ENCODE results near the gene POTEF. TPM values are rescaled to one million over a fixed set of nuclear protein-coding genes. Genes with fewer than 3 reads are reported as not detected.
"Not testable (repeated sequence)": the region's sequence is repeated elsewhere in the genome, so short reads cannot be mapped to it uniquely, and the experiment has no call there.

Gene POTEF
- total RNA-seq, 4 donors from 2014 or later, result 0.27 TPM; not detected in 3

DNA sequence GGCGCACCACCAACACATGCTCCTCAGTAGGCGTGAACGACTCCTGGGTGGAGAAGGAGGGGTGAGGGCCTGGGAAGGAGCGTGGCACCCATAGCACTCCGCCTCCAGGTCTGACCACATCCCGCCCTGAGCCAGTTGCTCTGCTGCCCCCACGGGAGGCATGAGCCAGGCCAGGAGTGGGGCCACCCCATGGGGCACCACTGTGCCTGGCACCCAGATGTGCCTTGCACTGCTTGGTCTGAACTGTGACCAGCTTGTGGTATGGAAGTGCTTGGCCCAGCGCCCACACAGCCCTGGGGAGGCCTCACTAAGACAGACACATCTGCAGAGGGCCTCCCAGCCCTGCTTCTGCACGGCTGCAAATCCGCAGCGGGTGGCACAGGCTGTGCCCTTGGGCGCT is 28.3 kb upstream of the POTEF start:
- peak; percentile 69 to 79 for DNase-seq
- Histone ChIP-seq H3K4me1 (peaks cover 42 to 55% of the 10 kb centered on the region in 2 donors), H3K27ac (peak overlapping the region; percentile 90 to 99 (median 95)), H3K36me3 (peaks cover 8 to 13% of the 10 kb centered on the region in 2 donors)
- intact Hi-C loops (cut with DNase I), result loop anchor here (5.0 kb wide), 1 partner anchor 175 kb away; no protein-coding TSS in a partner anchor
- TF ChIP-seq POLR2A (IDR thresholded peaks at IDR 0.05), result peak in 1 of 2 donors; percentile 27
- not testable (repeated sequence) for H3K4me3 ChIP-seq (replicated peaks in 1 of 3); H3K9me3 ChIP-seq; H3K27me3 ChIP-seq
- 18% methylated on average over 4 of the region's 12 CpGs; no CpG with 5 or more reads in 1 of the 2 donors for WGBS, 2 donors

DNA sequence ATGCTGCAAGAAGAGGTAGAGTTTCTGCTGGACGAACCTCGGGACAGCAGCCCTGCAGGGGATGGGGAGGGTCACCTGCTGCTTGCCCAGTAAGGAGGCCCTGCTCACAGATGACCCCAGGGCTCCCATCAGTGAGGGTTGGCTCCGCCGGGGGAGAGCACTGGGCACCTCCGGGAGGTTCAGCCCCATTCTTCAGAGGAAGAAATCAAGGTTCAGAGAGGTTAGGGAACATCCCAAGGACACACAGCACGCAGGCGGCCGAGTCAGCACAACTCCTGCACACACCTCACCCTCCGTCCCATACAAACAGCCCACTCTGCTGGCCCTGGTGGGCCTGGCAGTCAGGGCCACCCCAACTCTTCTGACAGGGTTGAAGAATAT is 27.6 kb upstream of the POTEF start:
- DNase-seq, result peak in 1 of 2 donors; percentile 11
- Histone ChIP-seq H3K9me3 (no peaks in the 10 kb centered on the region), H3K36me3 (peaks cover 13 to 19% of the 10 kb centered on the region in 2 donors), H3K4me1 (peaks cover 41 to 50% of the 10 kb centered on the region in 2 donors), H3K27me3 (no peaks in the 10 kb centered on the region), H3K4me3 (replicated peaks in 1 of 3) (no peak overlapping the region), H3K27ac (peak overlapping the region; percentile 29 to 95 (median 33))
- 86% methylated on average over 8 of the region's 9 CpGs; no CpG with 5 or more reads in 1 of the 2 donors for WGBS, 2 donors
- intact Hi-C loops (cut with DNase I), result loop anchor here (5.0 kb wide), 1 partner anchor 176 kb away; no protein-coding TSS in a partner anchor
- TF ChIP-seq CTCF (IDR thresholded peaks at IDR 0.05), result no peak

DNA sequence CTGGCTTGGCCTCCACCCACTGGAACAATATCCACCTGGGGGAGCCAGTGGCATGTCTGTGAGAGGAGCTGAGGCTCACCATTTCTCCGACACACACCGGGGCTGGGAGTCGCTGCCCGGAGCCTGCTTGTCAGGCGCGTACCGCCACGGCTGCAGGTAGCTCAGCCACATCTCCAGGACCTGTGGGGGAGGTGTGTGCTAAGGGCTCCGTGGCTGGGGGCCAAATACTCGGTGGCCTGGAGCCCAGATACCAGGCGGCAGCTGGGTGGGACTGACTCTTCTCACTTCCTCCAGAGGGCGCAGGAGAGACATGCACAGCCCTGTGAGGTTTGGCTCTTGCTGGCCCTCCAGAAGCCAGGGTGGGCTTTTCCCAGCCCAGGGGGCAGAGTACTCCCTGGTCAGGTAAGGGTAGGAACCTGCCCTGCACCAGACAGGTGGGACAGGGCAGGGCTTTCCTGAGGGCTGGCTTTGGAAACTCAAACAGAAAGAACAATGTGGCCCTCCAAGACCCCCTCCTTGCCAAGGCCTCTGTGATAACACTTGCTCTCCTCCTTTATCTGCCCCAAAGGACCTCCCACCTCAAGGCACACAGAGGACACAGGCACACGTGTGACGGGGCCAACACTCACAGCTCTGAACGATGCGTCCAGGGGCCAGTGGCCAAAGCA is 27.1 kb upstream of the POTEF start:
- peak; percentile 48 to 90 (median 80) for TF ChIP-seq CTCF (IDR thresholded peaks at IDR 0.05)
- TF ChIP-seq POLR2A (IDR thresholded peaks at IDR 0.05), result peak in 1 of 2 donors; percentile 29
- H3K27me3 ChIP-seq; H3K4me3 ChIP-seq (replicated peaks in 1 of 3); H3K9me3 ChIP-seq: not testable (repeated sequence)
- Histone ChIP-seq H3K27ac (peak overlapping the region; percentile 33 to 95 (median 41)), H3K4me1 (peaks cover 36 to 45% of the 10 kb centered on the region in 2 donors), H3K36me3 (peaks cover 13 to 19% of the 10 kb centered on the region in 2 donors)
- peak; percentile 96 to 97 for DNase-seq
- 30 to 60% methylated on average over 1 to 12 of the region's 16 CpGs for WGBS, 2 donors
- intact Hi-C loops (cut with DNase I), result loop anchor here (5.0 kb wide), 1 partner anchor 176 kb away; no protein-coding TSS in a partner anchor

DNA sequence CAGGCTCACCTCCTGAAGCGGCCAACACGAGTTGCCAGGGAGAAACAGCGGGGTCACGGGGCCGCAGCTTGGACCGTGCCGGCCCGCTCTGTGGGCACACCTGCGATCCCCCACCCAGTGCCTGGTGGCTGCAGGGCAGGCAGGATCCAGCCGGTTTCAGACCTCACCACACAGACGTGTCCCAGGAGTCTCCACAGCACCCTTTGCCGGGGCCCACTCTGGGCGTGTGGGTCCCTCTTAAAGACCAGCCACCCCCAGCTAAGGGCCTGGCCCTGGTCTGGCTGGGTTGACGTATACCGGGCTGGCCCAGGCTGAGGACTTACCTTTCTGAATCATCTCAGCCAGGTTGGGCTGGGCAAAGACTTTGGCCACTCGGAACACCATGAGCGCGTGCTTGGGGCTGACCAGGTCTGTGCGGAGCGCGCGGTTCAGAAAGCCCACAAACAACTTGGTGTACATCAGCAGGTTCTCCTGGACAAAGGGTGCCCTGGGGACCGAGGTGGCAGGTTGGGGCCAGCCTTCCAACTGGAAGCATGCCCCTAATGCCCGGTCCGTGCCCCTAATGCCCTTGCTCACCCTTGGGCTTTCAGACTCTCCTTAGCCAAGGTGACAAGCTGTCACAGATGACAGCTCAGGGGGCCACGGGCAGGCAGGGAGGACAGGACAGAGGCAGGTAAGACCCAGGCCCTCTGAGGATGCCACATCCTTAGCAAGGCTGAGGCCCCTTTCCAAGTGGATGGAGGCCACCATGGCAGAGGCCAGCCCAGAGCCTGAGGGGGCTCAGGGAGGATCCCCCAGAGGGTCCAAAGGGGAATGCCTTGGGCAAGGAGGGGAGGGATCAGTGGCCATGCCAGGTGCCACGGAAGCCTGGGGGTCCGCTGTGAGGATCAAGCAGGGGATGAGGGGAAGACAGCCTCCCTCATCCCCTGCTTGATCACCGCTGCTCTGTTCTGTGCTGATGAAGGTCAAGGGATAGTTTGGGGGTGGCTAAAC is 26.0 kb upstream of the POTEF start:
- peak overlapping the region; percentile 23 to 63 (median 41) for H3K27ac ChIP-seq
- TF ChIP-seq CTCF (IDR thresholded peaks at IDR 0.05) (no peak), POLR2A (IDR thresholded peaks at IDR 0.05) (no peak)
- intact Hi-C loops (cut with DNase I), result loop anchor here (5.0 kb wide), 1 partner anchor 177 kb away; no protein-coding TSS in a partner anchor
- DNase-seq, result no peak
- H3K4me1 ChIP-seq, result peaks cover 32 to 40% of the 10 kb centered on the region in 2 donors
- no peaks in the 10 kb centered on the region for H3K27me3 ChIP-seq
- H3K4me3 ChIP-seq (replicated peaks in 1 of 3), result no peak overlapping the region
- peaks cover 13 to 19% of the 10 kb centered on the region in 2 donors for H3K36me3 ChIP-seq
- 94% methylated on average over 3 to 18 of the region's 29 CpGs for WGBS, 2 donors
- no peaks in the 10 kb centered on the region for H3K9me3 ChIP-seq

DNA sequence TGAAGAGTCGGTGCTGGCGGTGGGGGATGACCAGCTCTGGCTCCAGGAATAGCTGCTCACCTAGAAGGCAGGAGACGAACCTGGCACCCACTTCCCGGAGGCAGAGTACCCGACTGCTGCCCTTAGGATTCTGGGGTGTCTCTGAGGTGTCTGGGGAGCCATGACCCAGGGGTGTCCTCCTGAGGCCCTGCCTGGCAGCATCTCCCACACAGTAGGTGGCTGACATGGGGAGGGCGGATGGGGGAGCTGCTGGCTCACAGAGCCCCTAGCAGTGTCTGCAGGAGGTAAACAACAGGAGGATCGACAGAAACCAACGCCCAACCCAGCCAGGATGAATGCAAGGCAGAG is 25.4 kb upstream of the POTEF start:
- peaks cover 26 to 34% of the 10 kb centered on the region in 2 donors for H3K4me1 ChIP-seq
- WGBS, 2 donors, result 80 to 100% methylated on average over 2 of the region's 8 CpGs
- H3K9me3 ChIP-seq; H3K27me3 ChIP-seq; intact Hi-C loops (cut with DNase I); H3K4me3 ChIP-seq (replicated peaks in 1 of 3); H3K27ac ChIP-seq; DNase-seq: not testable (repeated sequence)
- H3K36me3 ChIP-seq, result peaks cover 13 to 19% of the 10 kb centered on the region in 2 donors

GRCh38 chr2:130153721-130154422 is 24.9 kb upstream of the POTEF start:
- WGBS, 2 donors, result 93 to 96% methylated on average over 10 to 17 of the region's 23 CpGs
- Histone ChIP-seq H3K36me3 (peaks cover 13 to 19% of the 10 kb centered on the region in 2 donors), H3K4me1 (peaks cover 22 to 30% of the 10 kb centered on the region in 2 donors)
- intact Hi-C loops (cut with DNase I); H3K27me3 ChIP-seq; H3K9me3 ChIP-seq; H3K4me3 ChIP-seq (replicated peaks in 1 of 3); H3K27ac ChIP-seq; DNase-seq: not testable (repeated sequence)
